ENCODE data around the gene GEMIN5.

GRCh38 chr5:154948313-154948712 is 10.3 kb upstream of the GEMIN5 start:
- TF ChIP-seq CTCF (conservative IDR thresholded peaks at IDR 0.05 in 1 of 2, IDR thresholded peaks at IDR 0.05 in 1 of 2; ENCODE audit: extremely low read depth in 1 of 2, insufficient read depth in 1 of 2, low read depth in 1 of 2, low read length in 2 of 2): no peak
- no peak for TF ChIP-seq EZH2 (IDR thresholded peaks at IDR 0.05; ENCODE audit: borderline replicate concordance, low read length)
